ENCODE measurements around the gene DDIT4L. TPM values are rescaled to one million over a fixed set of nuclear protein-coding genes. Genes with fewer than 3 reads are reported as not detected.

The DDIT4L gene
- total and polyA plus RNA-seq, 2 of the 13 experiments (the other 11 are each of a cell fraction or from before 2014, with no cell fraction given): not detected

- Histone ChIP-seq H3K9ac (ENCODE audit: insufficient read depth, low read depth, low read length) (no peak overlapping the region), H2AFZ (ENCODE audit: low read length) (no peak overlapping the region), H3K27me3 (ENCODE audit: control insufficient read depth in 1 of 2, insufficient read depth in 2 of 2, low read length in 2 of 2) (no peaks in the 10 kb centered on the region), H3K36me3 (replicated peaks in 1 of 2; ENCODE audit: control insufficient read depth in 1 of 2, insufficient read depth in 2 of 2, low read length in 2 of 2) (no peaks in the 10 kb centered on the region), H3K9me3 (ENCODE audit: low read length) (no peaks in the 10 kb centered on the region), H3K4me3 (replicated peaks in 1 of 3; ENCODE audit: insufficient read depth in 1 of 3, low read depth in 2 of 3, low read length in 3 of 3) (no peak overlapping the region), H3K4me1 (ENCODE audit: insufficient read depth, low read length) (no peaks in the 10 kb centered on the region), H3K27ac (ENCODE audit: extremely low read length, insufficient read depth, low read length) (no peak overlapping the region), H3K4me2 (ENCODE audit: low read depth, low read length) (no peak overlapping the region), H4K20me1 (ENCODE audit: insufficient read depth, low read length) (no peaks in the 10 kb centered on the region), H3K79me2 (ENCODE audit: insufficient read depth, low read length) (no peaks in the 10 kb centered on the region)
- WGBS (ENCODE audit: low lambda C conversion rate): 0% methylated on average over 1 of the region's 1 CpG
- intact Hi-C loops (cut with micrococcal nuclease; ENCODE audit: unreplicated experiment) (no loop called here), in situ Hi-C loops (cut with HindIII; ENCODE audit: extremely low pct_ligation_motif_present, low pct_unique_long_range_greater_than_20kb) (no loop called here)
- BruUV-seq (replicated peaks): no TSS peak
- ChIA-PET POLR2A (no interaction called here), CTCF (ENCODE audit: low intra/inter-chr PET ratio, low total read pairs) (no interaction called here)
- no peak for DNase-seq (ENCODE audit: low spot score)
- ATAC-seq: no peak
- no peak for FAIRE-seq
- TF ChIP-seq ZBTB25 (CRISPR knock-in tag; IDR thresholded peaks at IDR 0.05) (no peak), MXI1 (IDR thresholded peaks at IDR 0.05; ENCODE audit: borderline replicate concordance, low read depth, low read length) (no peak), MIXL1 (CRISPR knock-in tag; IDR thresholded peaks at IDR 0.05) (no peak), ZSCAN21 (CRISPR knock-in tag; IDR thresholded peaks at IDR 0.05; ENCODE audit: borderline replicate concordance) (no peak), ZIK1 (CRISPR knock-in tag; IDR thresholded peaks at IDR 0.05; ENCODE audit: borderline replicate concordance, low read depth) (no peak), ZBTB49 (CRISPR knock-in tag; IDR thresholded peaks at IDR 0.05; ENCODE audit: borderline replicate concordance) (no peak), ZNF329 (CRISPR knock-in tag; IDR thresholded peaks at IDR 0.05; ENCODE audit: low read depth) (no peak), ZNF317 (CRISPR knock-in tag; IDR thresholded peaks at IDR 0.05) (no peak), CCAR2 (optimal IDR thresholded peaks at IDR 0.05; ENCODE audit: low read depth, low read length) (no peak), ZBTB1 (CRISPR knock-in tag; IDR thresholded peaks at IDR 0.05; ENCODE audit: borderline replicate concordance) (no peak), SP2 (CRISPR knock-in tag; IDR thresholded peaks at IDR 0.05) (no peak), ZNF879 (CRISPR knock-in tag; IDR thresholded peaks at IDR 0.05) (no peak)
- TF ChIP-seq, protein P1, sequence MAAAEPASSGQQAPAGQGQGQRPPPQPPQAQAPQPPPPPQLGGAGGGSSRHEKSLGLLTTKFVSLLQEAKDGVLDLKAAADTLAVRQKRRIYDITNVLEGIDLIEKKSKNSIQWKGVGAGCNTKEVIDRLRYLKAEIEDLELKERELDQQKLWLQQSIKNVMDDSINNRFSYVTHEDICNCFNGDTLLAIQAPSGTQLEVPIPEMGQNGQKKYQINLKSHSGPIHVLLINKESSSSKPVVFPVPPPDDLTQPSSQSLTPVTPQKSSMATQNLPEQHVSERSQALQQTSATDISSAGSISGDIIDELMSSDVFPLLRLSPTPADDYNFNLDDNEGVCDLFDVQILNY (CRISPR knock-in tag; conservative IDR thresholded peaks at IDR 0.05): no peak
- TF ChIP-seq, protein P2, sequence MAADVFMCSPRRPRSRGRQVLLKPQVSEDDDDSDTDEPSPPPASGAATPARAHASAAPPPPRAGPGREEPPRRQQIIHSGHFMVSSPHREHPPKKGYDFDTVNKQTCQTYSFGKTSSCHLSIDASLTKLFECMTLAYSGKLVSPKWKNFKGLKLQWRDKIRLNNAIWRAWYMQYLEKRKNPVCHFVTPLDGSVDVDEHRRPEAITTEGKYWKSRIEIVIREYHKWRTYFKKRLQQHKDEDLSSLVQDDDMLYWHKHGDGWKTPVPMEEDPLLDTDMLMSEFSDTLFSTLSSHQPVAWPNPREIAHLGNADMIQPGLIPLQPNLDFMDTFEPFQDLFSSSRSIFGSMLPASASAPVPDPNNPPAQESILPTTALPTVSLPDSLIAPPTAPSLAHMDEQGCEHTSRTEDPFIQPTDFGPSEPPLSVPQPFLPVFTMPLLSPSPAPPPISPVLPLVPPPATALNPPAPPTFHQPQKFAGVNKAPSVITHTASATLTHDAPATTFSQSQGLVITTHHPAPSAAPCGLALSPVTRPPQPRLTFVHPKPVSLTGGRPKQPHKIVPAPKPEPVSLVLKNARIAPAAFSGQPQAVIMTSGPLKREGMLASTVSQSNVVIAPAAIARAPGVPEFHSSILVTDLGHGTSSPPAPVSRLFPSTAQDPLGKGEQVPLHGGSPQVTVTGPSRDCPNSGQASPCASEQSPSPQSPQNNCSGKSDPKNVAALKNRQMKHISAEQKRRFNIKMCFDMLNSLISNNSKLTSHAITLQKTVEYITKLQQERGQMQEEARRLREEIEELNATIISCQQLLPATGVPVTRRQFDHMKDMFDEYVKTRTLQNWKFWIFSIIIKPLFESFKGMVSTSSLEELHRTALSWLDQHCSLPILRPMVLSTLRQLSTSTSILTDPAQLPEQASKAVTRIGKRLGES (CRISPR knock-in tag; IDR thresholded peaks at IDR 0.05; ENCODE audit: borderline replicate concordance): no peak
Measured at GRCh38 chr4:100147684-100148083, 42.6 kb downstream of the DDIT4L start.
